Stimulated activated CD8-positive, alpha-beta memory T cell treated with anti-CD3 and anti-CD28 coated beads, Interleukin-7, amount 100 ng/mL, for 4 hours (primary cell): ENCODE data around the gene USP40.
A peak's percentile ranks its signal among the peaks of the same experiment; 100 is the strongest.

Experiments used
- DNase-seq, 2 donors: peaks; one replicate each; pipeline ENCODE4 v3.0.0-alpha.2; 2020; ENCODE audit warnings: low read depth in 2 of 2

The USP40 gene

GRCh38 chr2:233444501-233444900 lies 122.1 kb downstream of the USP40 start:
- DNase-seq: no peak

- peak; percentile 72 to 79 for DNase-seq
Measured at GRCh38 chr2:233443511-233444183, 122.9 kb downstream of the USP40 start.

- DNase-seq: no peak
Measured at GRCh38 chr2:233442028-233442310, 124.6 kb downstream of the USP40 start.

GRCh38 chr2:233441161-233442027 lies 125.2 kb downstream of the USP40 start:
- no peak for DNase-seq

GRCh38 chr2:233440714-233441113 lies 125.9 kb downstream of the USP40 start:
- no peak for DNase-seq

- no peak for DNase-seq
Measured at GRCh38 chr2:233440314-233440713, 126.3 kb downstream of the USP40 start.

- no peak for DNase-seq
Measured at GRCh38 chr2:233439191-233439590, 127.4 kb downstream of the USP40 start.

GRCh38 chr2:233438573-233439147 lies 127.9 kb downstream of the USP40 start:
- DNase-seq: no peak

- no peak for DNase-seq
Measured at GRCh38 chr2:233437439-233437955, 129.1 kb downstream of the USP40 start.

GRCh38 chr2:233436691-233437438 lies 129.7 kb downstream of the USP40 start:
- DNase-seq: no peak

- no peak for DNase-seq
Measured at GRCh38 chr2:233436191-233436581, 130.4 kb downstream of the USP40 start.

- no peak for DNase-seq
Measured at GRCh38 chr2:233435436-233436190, 131.0 kb downstream of the USP40 start.

- no peak for DNase-seq
Measured at GRCh38 chr2:233434666-233435330, 131.8 kb downstream of the USP40 start.

- no peak for DNase-seq
Measured at GRCh38 chr2:233433794-233434193, 132.8 kb downstream of the USP40 start.

GRCh38 chr2:233433029-233433428 lies 133.6 kb downstream of the USP40 start:
- DNase-seq: no peak

GRCh38 chr2:233430651-233431050 lies 135.9 kb downstream of the USP40 start:
- no peak for DNase-seq

GRCh38 chr2:233430081-233430480 lies 136.5 kb downstream of the USP40 start:
- no peak for DNase-seq

GRCh38 chr2:233429175-233429897 lies 137.2 kb downstream of the USP40 start:
- DNase-seq: no peak

- DNase-seq: no peak
Measured at GRCh38 chr2:233428438-233428837, 138.1 kb downstream of the USP40 start.

GRCh38 chr2:233428008-233428407 lies 138.6 kb downstream of the USP40 start:
- DNase-seq: no peak
